Measurements from ENCODE around the gene TBPL2.
"Not testable (repeated sequence)": the region's sequence is repeated elsewhere in the genome, so short reads cannot be mapped to it uniquely, and the experiment has no call there.

The TBPL2 gene

DNA sequence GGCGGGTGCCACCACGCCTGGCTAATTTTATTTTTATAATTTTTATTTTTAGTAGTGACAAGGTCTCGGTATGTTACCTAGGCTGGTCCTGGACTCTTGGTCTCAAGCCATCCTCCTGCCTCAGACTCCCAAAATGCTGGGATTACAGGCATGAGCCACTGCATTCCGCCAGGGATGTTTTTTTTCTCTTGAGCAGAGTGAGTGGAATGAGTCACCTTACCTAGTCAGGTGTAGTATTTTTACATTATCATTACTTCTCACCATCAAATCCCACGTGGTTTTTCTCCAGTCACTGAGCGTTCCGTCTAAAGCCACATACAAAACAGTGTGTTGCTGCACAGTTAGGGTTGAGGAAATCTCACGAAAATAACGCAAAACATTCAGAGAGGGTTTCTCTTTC is 870 bp upstream of the TBPL2 start:
- DNase-seq: peak in 3 of 56 donors; percentile 6 to 13 (median 8)

GRCh38 chr14:55438066-55438683 is 2.2 kb downstream of the TBPL2 start:
- peak in 2 of 56 donors; percentile 5 to 52 for DNase-seq

DNA sequence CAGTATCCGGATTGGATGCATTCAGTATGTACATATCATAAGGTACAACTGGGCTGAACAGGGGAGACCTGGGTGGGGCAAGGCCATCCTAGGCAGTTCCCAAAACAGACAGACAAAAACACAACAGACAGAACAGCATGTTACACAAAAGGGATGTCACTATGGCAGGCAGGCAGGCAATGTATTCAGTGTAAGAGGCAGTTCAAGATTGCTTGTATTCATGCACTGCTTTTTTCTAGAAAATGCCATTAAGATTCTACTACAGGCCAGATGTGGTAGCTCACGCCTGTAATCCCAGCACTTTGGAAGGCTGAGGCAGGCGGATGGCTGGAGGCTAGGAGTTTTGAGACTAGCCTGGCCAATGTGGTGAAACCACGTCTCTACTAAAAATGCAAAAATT is 3.5 kb downstream of the TBPL2 start:
- no peak for DNase-seq

DNA sequence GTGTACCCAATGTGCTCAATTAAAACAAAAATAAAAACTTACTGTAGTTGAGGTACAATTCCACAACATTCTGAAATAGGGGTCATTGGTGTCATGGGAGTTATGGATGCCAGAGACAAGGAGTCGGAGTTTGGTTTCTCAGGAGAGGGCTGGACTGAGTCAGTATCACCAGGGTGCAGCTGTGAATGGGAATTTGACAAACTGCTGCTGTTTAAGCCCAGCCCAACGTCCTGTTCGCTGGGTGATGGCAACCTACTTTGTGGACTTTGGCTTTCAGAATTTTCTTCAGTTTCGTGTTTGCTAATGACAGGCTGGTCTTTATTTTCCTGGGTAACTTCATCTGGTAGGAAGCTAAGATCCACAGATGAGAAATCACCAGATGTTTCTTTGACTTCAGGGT is 3.9 kb downstream of the TBPL2 start:
- no peak for DNase-seq

DNA sequence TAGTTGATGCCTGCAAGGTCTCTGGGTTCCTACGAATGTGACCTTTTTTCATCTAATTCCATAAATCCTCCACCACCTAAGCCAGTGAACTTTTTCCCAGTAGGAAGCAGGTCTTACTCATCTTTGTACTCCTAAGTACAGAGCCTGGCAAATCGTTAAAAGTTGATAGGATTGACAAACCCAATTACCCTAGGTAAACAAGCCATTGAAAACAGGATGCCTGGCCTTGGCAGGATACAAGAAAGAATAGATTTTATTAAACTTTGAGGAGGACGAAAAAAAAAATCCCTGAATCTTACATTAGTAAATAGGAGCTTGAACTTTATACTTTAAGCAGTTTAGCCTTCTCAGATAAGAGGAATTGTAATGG is 5.6 kb downstream of the TBPL2 start:
- no peak for DNase-seq

DNA sequence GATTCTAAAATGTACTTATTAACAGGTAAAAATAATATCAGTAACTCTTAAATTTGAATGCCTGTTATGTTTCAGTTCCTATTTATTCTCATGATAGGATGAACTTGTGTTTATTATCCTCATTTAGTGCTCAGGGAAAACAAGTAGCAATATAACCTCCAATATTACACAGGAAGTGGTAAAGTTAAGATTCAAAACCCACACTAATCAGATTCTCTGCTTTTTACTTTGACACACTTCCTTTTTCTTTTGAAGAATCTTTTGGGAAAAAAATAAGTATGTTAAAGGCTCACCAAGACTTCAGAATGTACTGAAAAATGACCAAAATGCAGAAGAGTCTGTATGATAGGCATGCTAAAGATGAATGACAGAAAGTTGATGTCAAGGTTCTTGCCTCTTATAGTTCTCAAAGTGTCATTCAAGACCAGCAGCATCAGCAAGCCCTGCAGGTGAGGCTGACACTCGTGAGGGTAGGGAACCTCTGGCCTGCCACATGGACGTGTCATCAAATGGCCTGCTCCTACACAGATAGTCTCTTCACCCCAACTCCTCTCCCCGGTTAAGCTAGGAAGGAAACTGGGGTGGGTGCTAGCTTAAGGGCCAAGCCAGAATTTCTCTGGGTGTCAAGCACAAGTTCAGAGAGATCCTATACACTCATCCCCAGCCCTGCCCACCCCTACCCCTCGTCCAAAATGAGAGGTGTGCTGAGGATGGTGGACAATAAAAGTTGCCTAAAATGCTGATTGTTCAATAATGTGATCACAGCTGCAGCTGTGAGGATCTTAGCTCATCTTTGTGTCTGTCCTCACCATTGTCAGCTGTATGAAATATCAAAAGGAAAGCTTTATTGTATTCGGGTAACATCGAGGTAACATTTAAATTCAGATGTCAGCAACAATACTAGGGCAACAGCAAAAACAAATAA is 6.3 kb downstream of the TBPL2 start:
- DNase-seq: no peak

GRCh38 chr14:55432628-55433027 is 7.8 kb downstream of the TBPL2 start:
- DNase-seq: no peak

DNA sequence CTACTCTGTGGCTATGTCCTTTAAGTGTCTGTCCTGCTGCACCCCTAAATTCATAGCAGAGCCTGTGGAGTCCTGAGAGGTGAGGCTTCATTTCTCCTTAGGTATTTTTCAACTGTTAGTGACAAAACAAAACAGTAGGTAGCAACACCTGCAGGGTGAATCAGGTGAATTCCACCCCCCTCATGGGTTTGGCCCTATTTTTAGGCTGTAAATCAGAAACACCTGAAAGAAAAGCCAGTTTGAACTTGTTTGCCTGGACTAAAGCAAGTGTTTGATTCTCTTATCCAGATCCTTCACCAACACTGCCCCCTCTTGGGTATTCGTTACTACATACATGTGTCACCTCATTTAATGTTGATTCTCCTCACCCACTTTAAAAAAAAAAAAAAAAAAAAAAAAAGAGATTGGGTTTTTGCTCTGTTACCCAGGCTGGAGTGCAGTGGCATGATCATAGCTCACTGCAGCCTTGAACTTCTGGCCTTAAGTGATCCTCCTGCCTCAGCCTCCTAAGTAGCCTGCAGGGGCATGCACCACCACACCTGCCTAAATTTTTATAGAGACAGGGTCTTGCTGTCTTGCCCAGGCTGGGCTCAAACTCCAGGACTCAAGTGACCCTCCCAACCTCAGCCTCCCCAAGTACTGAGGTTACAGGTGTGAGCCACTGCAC is 10.3 kb downstream of the TBPL2 start:
- no peak for DNase-seq

DNA sequence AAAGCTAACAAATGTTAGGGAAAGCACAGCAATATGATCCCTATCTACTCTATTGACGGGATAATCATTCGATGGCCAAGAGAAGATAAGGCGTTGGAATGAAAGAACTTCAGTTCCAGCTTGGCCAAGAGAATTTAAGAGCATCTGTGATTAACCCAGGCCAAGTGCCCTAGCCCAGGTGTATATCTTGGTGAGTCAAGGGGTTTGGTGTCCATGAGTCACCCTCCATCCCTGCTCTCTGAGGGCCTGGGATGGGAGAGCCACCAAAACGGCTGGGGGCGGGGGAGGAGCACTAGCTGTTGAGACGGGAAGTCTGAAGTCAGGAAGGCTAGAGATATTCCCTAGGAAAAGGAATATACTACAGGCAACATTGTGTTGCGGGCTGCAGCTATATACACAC is 13.0 kb downstream of the TBPL2 start:
- no peak for DNase-seq

- DNase-seq: no peak
Observed at GRCh38 chr14:55426891-55427290, 13.5 kb downstream of the TBPL2 start.

GRCh38 chr14:55425091-55425490 is 15.3 kb downstream of the TBPL2 start:
- no peak for DNase-seq

DNA sequence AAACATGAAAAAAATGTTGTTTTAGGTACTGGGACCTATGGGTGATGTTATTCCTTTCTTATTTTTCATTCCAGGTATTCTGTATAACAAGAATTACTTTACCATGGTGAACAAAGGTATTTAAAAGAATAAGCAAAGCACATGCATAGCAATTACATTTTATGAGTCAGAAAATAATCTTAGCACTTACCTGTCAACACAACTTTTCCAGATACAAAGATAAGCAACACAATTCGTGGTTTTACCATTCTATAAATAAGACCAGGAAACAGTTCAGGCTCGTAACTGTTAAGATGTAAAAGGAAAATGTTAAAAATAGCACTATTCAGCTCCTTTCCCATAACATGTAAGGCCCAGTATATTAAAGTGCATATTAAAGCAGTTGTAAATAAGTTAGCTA is 16.4 kb downstream of the TBPL2 start:
- no peak for DNase-seq

GRCh38 chr14:55422338-55422737 is 18.1 kb downstream of the TBPL2 start:
- not testable (repeated sequence) for DNase-seq

- DNase-seq: no peak
Observed at GRCh38 chr14:55419663-55420062, 20.8 kb downstream of the TBPL2 start.

- DNase-seq: no peak
Observed at GRCh38 chr14:55418411-55418810, 22.0 kb downstream of the TBPL2 start.

DNA sequence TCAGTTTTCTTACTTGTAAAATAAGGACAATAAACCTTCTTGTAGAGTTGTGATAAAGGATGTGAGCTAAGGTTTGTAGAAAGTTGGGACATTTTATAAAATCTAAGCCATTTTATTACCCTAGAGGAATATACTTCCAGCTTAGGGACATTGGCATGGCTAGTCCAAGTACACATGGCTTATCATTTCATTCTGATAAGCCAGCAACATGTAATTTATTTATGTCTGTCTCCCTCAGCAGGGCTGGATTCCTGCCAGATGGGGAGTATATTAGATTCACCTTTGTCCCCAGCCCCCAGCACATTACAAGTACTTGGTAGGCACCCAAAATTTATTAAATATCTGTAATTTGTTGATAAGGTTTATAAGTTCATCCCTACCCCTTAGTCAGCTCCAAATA is 22.5 kb downstream of the TBPL2 start:
- DNase-seq: no peak

GRCh38 chr14:55416866-55417265 is 23.6 kb downstream of the TBPL2 start:
- DNase-seq: no peak

- DNase-seq: no peak
Observed at GRCh38 chr14:55414551-55414950, 25.9 kb downstream of the TBPL2 start.

GRCh38 chr14:55412676-55413075 is 27.7 kb downstream of the TBPL2 start:
- no peak for DNase-seq

DNA sequence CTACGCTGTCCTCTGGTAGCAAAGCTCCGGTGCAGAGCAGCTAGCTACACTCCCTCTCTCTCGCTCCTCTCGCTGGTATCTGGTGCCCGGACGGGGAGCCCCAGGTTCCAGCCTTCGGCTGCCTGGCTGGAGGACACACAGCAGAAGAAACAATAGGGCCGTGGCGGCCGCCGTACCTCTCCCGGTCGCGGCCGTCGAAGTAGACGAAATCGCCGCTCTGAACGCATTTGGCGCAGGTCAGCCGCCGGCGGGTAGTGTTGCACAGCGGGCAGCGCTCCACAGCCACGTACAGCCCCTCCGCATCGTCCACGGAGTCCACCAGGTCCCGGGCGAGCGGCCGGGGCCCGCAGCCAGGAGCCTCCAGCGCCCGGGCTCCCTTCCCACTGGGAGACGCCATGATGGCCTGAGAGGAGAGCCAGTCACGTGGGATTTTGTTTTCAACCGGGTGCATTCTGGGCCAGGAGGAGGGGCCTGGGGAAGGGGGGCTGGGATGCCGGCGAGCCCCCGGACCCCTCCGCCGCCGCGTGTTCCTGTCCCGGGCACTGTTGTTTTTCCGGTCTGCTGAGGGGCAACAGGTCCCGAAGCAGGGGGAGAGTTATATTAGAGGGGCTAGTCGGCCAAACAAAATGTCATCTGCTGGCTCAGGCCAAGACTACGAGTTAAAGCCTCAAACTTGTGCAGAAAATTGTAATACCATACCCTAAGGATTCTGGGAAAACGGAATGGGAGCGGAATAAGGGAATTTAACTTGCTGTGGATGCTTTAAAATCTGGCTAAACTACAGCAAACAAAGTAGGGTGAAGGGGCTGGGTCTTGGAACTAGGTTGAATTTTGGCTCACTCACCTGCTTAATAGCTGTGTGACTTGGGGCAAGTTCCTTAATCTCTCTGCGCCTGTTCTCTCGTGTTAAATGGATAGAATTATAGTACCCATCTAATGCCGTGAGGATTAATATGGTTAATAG is 28.7 kb downstream of the TBPL2 start, which contains the start of gene ATG14:
TSS of gene ATG14 (minus strand) at position 405 of the 964 bp plus-strand sequence. CDS start at position 397, 8 bp downstream.
- DNase-seq: peak in 55 of 56 donors; percentile 18 to 93 (median 85)

GRCh38 chr14:55410876-55411275 is 29.5 kb downstream of the TBPL2 start:
- DNase-seq: no peak
